ENCODE measurements around the gene TSR3.
A peak's percentile ranks its signal among the peaks of the same experiment; 100 is the strongest.

The TSR3 gene

GRCh38 chr16:1355591-1355990 is 3.9 kb upstream of the TSR3 start:
- Histone ChIP-seq H2BK15ac (ENCODE audit: low read depth, poor library complexity, severe bottlenecking) (no peak overlapping the region), H3K4me2 (ENCODE audit: low read length, poor library complexity, severe bottlenecking) (no peak overlapping the region), H2BK120ac (ENCODE audit: low read depth, low read length) (no peak overlapping the region), H3K18ac (ENCODE audit: low read depth in 1 of 2, low read length in 2 of 2) (no peak overlapping the region), H2BK12ac (ENCODE audit: low read length in 2 of 2) (no peak overlapping the region), H3K27ac (ENCODE audit: low read length, poor library complexity, severe bottlenecking) (no peak overlapping the region), H3K36me3 (ENCODE audit: control insufficient read depth in 1 of 2, insufficient read depth in 2 of 2, low read depth in 1 of 2, low read length in 2 of 2) (peaks cover 9 to 52% of the 10 kb centered on the region in 2 experiments), H2AK5ac (ENCODE audit: low read length, severe bottlenecking) (no peak overlapping the region), H3K23ac (ENCODE audit: low read length in 2 of 2) (no peak overlapping the region), H4K91ac (ENCODE audit: low read length) (no peak overlapping the region), H3K4me3 (ENCODE audit: insufficient read depth in 1 of 2, low read depth in 1 of 2, low read length in 2 of 2) (no peak overlapping the region), H3K4me1 (ENCODE audit: control insufficient read depth, insufficient read depth, low read depth, low read length) (peaks cover 33% of the 10 kb centered on the region), H3K9ac (ENCODE audit: low read length) (no peak overlapping the region), H3K9me3 (ENCODE audit: control insufficient read depth, low read length) (no peaks in the 10 kb centered on the region), H3K14ac (ENCODE audit: low read length in 2 of 2) (no peak overlapping the region), H3K4ac (ENCODE audit: low read depth in 1 of 2, low read length in 2 of 2) (no peak overlapping the region), H2AFZ (ENCODE audit: low read depth, low read length) (no peak overlapping the region), H4K8ac (ENCODE audit: low read length) (no peak overlapping the region), H3K79me1 (replicated peaks; ENCODE audit: low read length, poor library complexity, severe bottlenecking) (peaks cover 43% of the 10 kb centered on the region), H3K27me3 (ENCODE audit: control insufficient read depth in 1 of 2, insufficient read depth in 1 of 2, low read length in 2 of 2) (no peaks in the 10 kb centered on the region), H2BK5ac (ENCODE audit: low read depth, low read length, poor library complexity, severe bottlenecking) (no peak overlapping the region)
- DNase-seq: no peak
- 92% methylated on average over 15 of the region's 15 CpGs for WGBS

GRCh38 chr16:1354815-1355540 is 3.3 kb upstream of the TSR3 start:
- no peak overlapping the region for H2BK120ac ChIP-seq (ENCODE audit: low read depth, low read length)
- H3K27ac ChIP-seq (ENCODE audit: low read length, poor library complexity, severe bottlenecking): no peak overlapping the region
- no peaks in the 10 kb centered on the region for H3K27me3 ChIP-seq (ENCODE audit: control insufficient read depth in 1 of 2, insufficient read depth in 1 of 2, low read length in 2 of 2)
- H2BK12ac ChIP-seq (ENCODE audit: low read length in 2 of 2): no peak overlapping the region
- no peak overlapping the region for H2AK5ac ChIP-seq (ENCODE audit: low read length, severe bottlenecking)
- no peaks in the 10 kb centered on the region for H3K9me3 ChIP-seq (ENCODE audit: control insufficient read depth, low read length)
- H3K9ac ChIP-seq (ENCODE audit: low read length): no peak overlapping the region
- H3K18ac ChIP-seq (ENCODE audit: low read depth in 1 of 2, low read length in 2 of 2): no peak overlapping the region
- peaks cover 44% of the 10 kb centered on the region for H3K79me1 ChIP-seq (replicated peaks; ENCODE audit: low read length, poor library complexity, severe bottlenecking)
- no peak overlapping the region for H3K4me3 ChIP-seq (ENCODE audit: insufficient read depth in 1 of 2, low read depth in 1 of 2, low read length in 2 of 2)
- no peak overlapping the region for H3K4me2 ChIP-seq (ENCODE audit: low read length, poor library complexity, severe bottlenecking)
- no peak overlapping the region for H3K4ac ChIP-seq (ENCODE audit: low read depth in 1 of 2, low read length in 2 of 2)
- H3K36me3 ChIP-seq (ENCODE audit: control insufficient read depth in 1 of 2, insufficient read depth in 2 of 2, low read depth in 1 of 2, low read length in 2 of 2): peaks cover 9 to 53% of the 10 kb centered on the region in 2 experiments
- 95% methylated on average over 49 of the region's 49 CpGs for WGBS
- H2BK15ac ChIP-seq (ENCODE audit: low read depth, poor library complexity, severe bottlenecking): no peak overlapping the region
- H4K8ac ChIP-seq (ENCODE audit: low read length): no peak overlapping the region
- peak overlapping the region; percentile 18 for H4K91ac ChIP-seq (ENCODE audit: low read length)
- DNase-seq: no peak
- H2BK5ac ChIP-seq (ENCODE audit: low read depth, low read length, poor library complexity, severe bottlenecking): no peak overlapping the region
- H3K14ac ChIP-seq (ENCODE audit: low read length in 2 of 2): no peak overlapping the region
- H2AFZ ChIP-seq (ENCODE audit: low read depth, low read length): no peak overlapping the region
- peaks cover 38% of the 10 kb centered on the region for H3K4me1 ChIP-seq (ENCODE audit: control insufficient read depth, insufficient read depth, low read depth, low read length)
- no peak overlapping the region for H3K23ac ChIP-seq (ENCODE audit: low read length in 2 of 2)

GRCh38 chr16:1351215-1351581 is 480 bp downstream of the TSR3 start:
- Histone ChIP-seq H2AK5ac (ENCODE audit: low read length, severe bottlenecking) (no peak overlapping the region), H3K79me1 (replicated peaks; ENCODE audit: low read length, poor library complexity, severe bottlenecking) (peaks cover 41% of the 10 kb centered on the region), H3K27me3 (ENCODE audit: control insufficient read depth in 1 of 2, insufficient read depth in 1 of 2, low read length in 2 of 2) (no peaks in the 10 kb centered on the region), H3K9ac (ENCODE audit: low read length) (peak overlapping the region; percentile 92), H3K18ac (ENCODE audit: low read depth in 1 of 2, low read length in 2 of 2) (peak overlapping the region; percentile 83 to 92), H2AFZ (ENCODE audit: low read depth, low read length) (peak overlapping the region; percentile 88), H3K23ac (ENCODE audit: low read length in 2 of 2) (peak overlapping the region in 1 of 2 experiments; percentile 100), H4K8ac (ENCODE audit: low read length) (peak overlapping the region; percentile 82), H3K4me2 (ENCODE audit: low read length, poor library complexity, severe bottlenecking) (peak overlapping the region; percentile 78), H3K4me1 (ENCODE audit: control insufficient read depth, insufficient read depth, low read depth, low read length) (peaks cover 29% of the 10 kb centered on the region), H2BK12ac (ENCODE audit: low read length in 2 of 2) (peak overlapping the region in 1 of 2 experiments; percentile 56), H3K4ac (ENCODE audit: low read depth in 1 of 2, low read length in 2 of 2) (peak overlapping the region; percentile 53 to 99), H2BK15ac (ENCODE audit: low read depth, poor library complexity, severe bottlenecking) (no peak overlapping the region), H2BK5ac (ENCODE audit: low read depth, low read length, poor library complexity, severe bottlenecking) (no peak overlapping the region), H3K9me3 (ENCODE audit: control insufficient read depth, low read length) (no peaks in the 10 kb centered on the region), H3K36me3 (ENCODE audit: control insufficient read depth in 1 of 2, insufficient read depth in 2 of 2, low read depth in 1 of 2, low read length in 2 of 2) (peaks cover 25 to 60% of the 10 kb centered on the region in 2 experiments), H3K4me3 (ENCODE audit: insufficient read depth in 1 of 2, low read depth in 1 of 2, low read length in 2 of 2) (peak overlapping the region; percentile 98 to 99), H4K91ac (ENCODE audit: low read length) (peak overlapping the region; percentile 92), H2BK120ac (ENCODE audit: low read depth, low read length) (no peak overlapping the region), H3K27ac (ENCODE audit: low read length, poor library complexity, severe bottlenecking) (no peak overlapping the region), H3K14ac (ENCODE audit: low read length in 2 of 2) (peak overlapping the region in 1 of 2 experiments; percentile 97)
- no peak for DNase-seq
- under 1% methylated on average over 33 of the region's 35 CpGs for WGBS

GRCh38 chr16:1350691-1351090 is 987 bp downstream of the TSR3 start:
- peak overlapping the region; percentile 92 for H3K9ac ChIP-seq (ENCODE audit: low read length)
- no peak overlapping the region for H2BK15ac ChIP-seq (ENCODE audit: low read depth, poor library complexity, severe bottlenecking)
- H3K4me1 ChIP-seq (ENCODE audit: control insufficient read depth, insufficient read depth, low read depth, low read length): peaks cover 25% of the 10 kb centered on the region
- H3K4me2 ChIP-seq (ENCODE audit: low read length, poor library complexity, severe bottlenecking): peak overlapping the region; percentile 78
- no peak overlapping the region for H2AK5ac ChIP-seq (ENCODE audit: low read length, severe bottlenecking)
- H3K23ac ChIP-seq (ENCODE audit: low read length in 2 of 2): no peak overlapping the region
- peaks cover 25 to 57% of the 10 kb centered on the region in 2 experiments for H3K36me3 ChIP-seq (ENCODE audit: control insufficient read depth in 1 of 2, insufficient read depth in 2 of 2, low read depth in 1 of 2, low read length in 2 of 2)
- H3K4ac ChIP-seq (ENCODE audit: low read depth in 1 of 2, low read length in 2 of 2): peak overlapping the region in 1 of 2 experiments; percentile 24
- no peaks in the 10 kb centered on the region for H3K27me3 ChIP-seq (ENCODE audit: control insufficient read depth in 1 of 2, insufficient read depth in 1 of 2, low read length in 2 of 2)
- H3K27ac ChIP-seq (ENCODE audit: low read length, poor library complexity, severe bottlenecking): no peak overlapping the region
- no peak overlapping the region for H2BK5ac ChIP-seq (ENCODE audit: low read depth, low read length, poor library complexity, severe bottlenecking)
- no peak overlapping the region for H2AFZ ChIP-seq (ENCODE audit: low read depth, low read length)
- H3K18ac ChIP-seq (ENCODE audit: low read depth in 1 of 2, low read length in 2 of 2): no peak overlapping the region
- H3K9me3 ChIP-seq (ENCODE audit: control insufficient read depth, low read length): no peaks in the 10 kb centered on the region
- no peak overlapping the region for H2BK120ac ChIP-seq (ENCODE audit: low read depth, low read length)
- H4K91ac ChIP-seq (ENCODE audit: low read length): no peak overlapping the region
- H2BK12ac ChIP-seq (ENCODE audit: low read length in 2 of 2): peak overlapping the region in 1 of 2 experiments; percentile 21
- peaks cover 36% of the 10 kb centered on the region for H3K79me1 ChIP-seq (replicated peaks; ENCODE audit: low read length, poor library complexity, severe bottlenecking)
- no peak overlapping the region for H3K14ac ChIP-seq (ENCODE audit: low read length in 2 of 2)
- 85% methylated on average over 19 of the region's 19 CpGs for WGBS
- peak overlapping the region; percentile 98 to 99 for H3K4me3 ChIP-seq (ENCODE audit: insufficient read depth in 1 of 2, low read depth in 1 of 2, low read length in 2 of 2)
- no peak overlapping the region for H4K8ac ChIP-seq (ENCODE audit: low read length)
- no peak for DNase-seq
